Loucy (cell line): ENCODE data around the gene KRTAP10-11.

Experiments
- H2AFZ ChIP-seq: fragments of 200-600 bp; sonication (generic); 2 replicates; pipeline ENCODE4 v1.6.0; 2016; ENCODE audit warnings: antibody characterized with exemption, mild to moderate bottlenecking, low read length, moderate library complexity
- H3F3A ChIP-seq: fragments of 200-600 bp; 2 replicates; pipeline ENCODE4 v1.6.0; 2016; ENCODE audit warnings: antibody characterized with exemption, low read depth, mild to moderate bottlenecking
- H3K27me3 ChIP-seq: fragments of 200-600 bp; sonication (generic); 2 replicates; pipeline ENCODE4 v1.6.1; 2014; ENCODE audit warnings: low read length, mild to moderate bottlenecking; ENCODE audit not compliant: insufficient read depth, poor library complexity, severe bottlenecking
- H3K36me3 ChIP-seq: fragments of 200-600 bp; sonication (generic); 2 replicates; pipeline ENCODE4 v1.6.1; 2016; ENCODE audit warnings: low read length; ENCODE audit not compliant: insufficient read depth
- H3K4me1 ChIP-seq: fragments of 200-600 bp; sonication (generic); 2 replicates; pipeline ENCODE4 v1.5.1; 2014; ENCODE audit warnings: low read length, mild to moderate bottlenecking; ENCODE audit not compliant: insufficient read depth, poor library complexity, severe bottlenecking
- H3K4me2 ChIP-seq: fragments of 200-600 bp; sonication (generic); 2 replicates; pipeline ENCODE4 v1.6.0; 2014; ENCODE audit warnings: antibody characterized with exemption, low read length, low read depth, mild to moderate bottlenecking; ENCODE audit not compliant: poor library complexity, severe bottlenecking
- H3K4me3 ChIP-seq: fragments of 200-600 bp; sonication (generic); 2 replicates; pipeline ENCODE4 v1.5.1; 2014; ENCODE audit warnings: low read length, mild to moderate bottlenecking, mixed read lengths; ENCODE audit not compliant: poor library complexity, severe bottlenecking
- H3K79me2 ChIP-seq: fragments of 200-600 bp; sonication (generic); 2 replicates; pipeline ENCODE4 v1.6.1; 2014; ENCODE audit warnings: low read length; ENCODE audit not compliant: insufficient read depth
- H3K9ac ChIP-seq: fragments of 200-600 bp; sonication (generic); 2 replicates; pipeline ENCODE4 v1.6.0; 2014; ENCODE audit warnings: mild to moderate bottlenecking, low read depth, low read length, moderate library complexity; ENCODE audit not compliant: poor library complexity, severe bottlenecking
- H3K9me2 ChIP-seq: fragments of 200-600 bp; sonication (generic); replicated peaks from 2 replicates; pipeline ENCODE4 v1.6.1; 2016; ENCODE audit warnings: low read depth, low read length, mixed read lengths
- H3K9me3 ChIP-seq: fragments of 200-600 bp; sonication (generic); 2 replicates; pipeline ENCODE4 v1.6.1; 2014; ENCODE audit warnings: mild to moderate bottlenecking, antibody characterized with exemption, low read length, low read depth; ENCODE audit not compliant: insufficient read depth
- H4K20me1 ChIP-seq: fragments of 200-600 bp; sonication (generic); 2 replicates; pipeline ENCODE4 v1.6.0; 2014; ENCODE audit warnings: antibody characterized with exemption, low read length, mild to moderate bottlenecking; ENCODE audit not compliant: insufficient read depth, poor library complexity, severe bottlenecking
- EZH2phosphoT487 ChIP-seq: fragments of 200-600 bp; IDR thresholded peaks from 2 replicates; pipeline ENCODE4 v1.6.1; 2018; ENCODE audit warnings: antibody characterized with exemption, mild to moderate bottlenecking, moderate library complexity, borderline replicate concordance
- TF ChIP-seq, protein P1 (sequence below): fragments of 200-600 bp; sonication (generic); conservative IDR thresholded peaks from 2 replicates; pipeline ENCODE4 v1.5.1; 2014; ENCODE audit warnings: mild to moderate bottlenecking, antibody characterized with exemption, low read length

KRTAP10-11 gene

DNA sequence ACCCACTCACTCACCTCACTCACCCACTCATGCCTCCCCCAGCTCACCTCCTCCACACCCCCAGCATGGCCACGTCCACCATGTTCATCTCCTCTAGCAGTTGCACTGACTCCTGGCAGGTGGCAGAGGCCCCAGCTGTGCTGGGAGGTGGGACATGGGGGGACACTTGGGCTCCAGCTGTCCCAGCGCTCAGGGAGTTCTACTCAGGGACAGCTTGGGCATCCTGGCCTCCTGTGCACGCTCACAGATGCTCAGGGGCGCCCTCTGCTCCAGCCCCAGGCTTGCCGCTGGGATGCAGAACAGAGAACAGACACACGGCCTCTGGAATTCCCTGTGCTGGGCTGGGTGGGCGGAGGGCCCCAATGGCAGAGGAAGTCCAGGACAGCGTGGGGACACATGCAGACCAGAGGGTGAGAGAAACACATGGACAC is 29.1 kb upstream of the KRTAP10-11 start:
- Histone ChIP-seq H3K4me3 (no peak overlapping the region), H3K9me2 (no peaks in the 10 kb centered on the region), H3K9ac (no peak overlapping the region), H3K79me2 (no peaks in the 10 kb centered on the region), H3K4me2 (no peak overlapping the region), H2AFZ (no peak overlapping the region), H3K4me1 (no peaks in the 10 kb centered on the region), H4K20me1 (no peaks in the 10 kb centered on the region), H3K36me3 (no peaks in the 10 kb centered on the region), H3K9me3 (peaks cover 3% of the 10 kb centered on the region; the same call in 1 of the 2 replicates), H3K27me3 (no peaks in the 10 kb centered on the region), H3F3A (no peaks in the 10 kb centered on the region)
- TF ChIP-seq, protein P1, sequence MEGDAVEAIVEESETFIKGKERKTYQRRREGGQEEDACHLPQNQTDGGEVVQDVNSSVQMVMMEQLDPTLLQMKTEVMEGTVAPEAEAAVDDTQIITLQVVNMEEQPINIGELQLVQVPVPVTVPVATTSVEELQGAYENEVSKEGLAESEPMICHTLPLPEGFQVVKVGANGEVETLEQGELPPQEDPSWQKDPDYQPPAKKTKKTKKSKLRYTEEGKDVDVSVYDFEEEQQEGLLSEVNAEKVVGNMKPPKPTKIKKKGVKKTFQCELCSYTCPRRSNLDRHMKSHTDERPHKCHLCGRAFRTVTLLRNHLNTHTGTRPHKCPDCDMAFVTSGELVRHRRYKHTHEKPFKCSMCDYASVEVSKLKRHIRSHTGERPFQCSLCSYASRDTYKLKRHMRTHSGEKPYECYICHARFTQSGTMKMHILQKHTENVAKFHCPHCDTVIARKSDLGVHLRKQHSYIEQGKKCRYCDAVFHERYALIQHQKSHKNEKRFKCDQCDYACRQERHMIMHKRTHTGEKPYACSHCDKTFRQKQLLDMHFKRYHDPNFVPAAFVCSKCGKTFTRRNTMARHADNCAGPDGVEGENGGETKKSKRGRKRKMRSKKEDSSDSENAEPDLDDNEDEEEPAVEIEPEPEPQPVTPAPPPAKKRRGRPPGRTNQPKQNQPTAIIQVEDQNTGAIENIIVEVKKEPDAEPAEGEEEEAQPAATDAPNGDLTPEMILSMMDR: no peak
- TF ChIP-seq EZH2phosphoT487: no peak

DNA sequence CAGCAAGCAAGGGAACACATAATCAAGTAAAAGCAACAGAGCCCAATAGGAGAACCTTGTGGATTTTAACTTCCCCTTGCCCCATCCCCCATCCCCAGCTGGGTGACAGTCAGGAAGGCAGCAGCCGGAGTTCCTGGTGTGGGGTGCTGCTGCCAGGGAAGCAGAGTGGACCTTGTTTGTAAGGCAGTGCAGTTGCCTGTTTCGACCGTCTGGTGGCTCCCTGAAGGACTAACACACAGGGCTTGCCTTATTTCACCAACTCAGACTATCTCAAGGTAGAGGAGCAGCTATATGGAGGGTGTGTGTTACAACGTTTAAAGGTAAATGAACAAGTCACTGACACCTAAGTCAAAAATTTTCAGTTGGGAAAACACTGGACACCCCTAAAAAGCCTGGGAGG is 27.7 kb upstream of the KRTAP10-11 start:
- no peaks in the 10 kb centered on the region for H3K79me2 ChIP-seq
- H3K27me3 ChIP-seq: no peaks in the 10 kb centered on the region
- no peaks in the 10 kb centered on the region for H4K20me1 ChIP-seq
- peaks cover 6% of the 10 kb centered on the region; the same call in 1 of the 2 replicates for H3K9me3 ChIP-seq
- no peaks in the 10 kb centered on the region for H3K36me3 ChIP-seq
- no peak overlapping the region for H3K4me3 ChIP-seq
- no peak overlapping the region; the same call in 1 of the 2 replicates for H2AFZ ChIP-seq
- no peak for TF ChIP-seq EZH2phosphoT487
- TF ChIP-seq, protein P1: no peak
- H3K4me1 ChIP-seq: no peaks in the 10 kb centered on the region
- H3K9me2 ChIP-seq: no peaks in the 10 kb centered on the region
- H3K4me2 ChIP-seq: no peak overlapping the region
- no peaks in the 10 kb centered on the region for H3F3A ChIP-seq
- H3K9ac ChIP-seq: no peak overlapping the region

DNA sequence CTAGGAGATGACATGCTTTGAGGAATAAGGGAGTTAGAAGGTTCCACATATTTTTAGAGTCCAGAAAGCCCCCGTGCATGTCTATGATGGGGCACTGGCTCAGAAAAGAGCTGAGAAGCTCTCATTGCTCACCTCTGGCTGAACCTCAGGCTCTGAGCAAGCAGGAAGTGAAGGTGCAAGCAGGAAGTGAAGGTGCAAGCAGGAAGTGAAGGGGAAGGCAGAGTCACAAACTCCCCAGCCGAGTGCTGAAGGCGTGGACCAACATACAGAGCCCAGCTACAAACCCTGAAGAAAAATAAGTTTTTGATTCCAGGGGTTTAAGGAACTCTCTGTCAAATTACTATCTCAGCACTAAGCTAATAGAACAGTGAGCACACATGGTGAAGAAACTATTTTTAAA is 27.3 kb upstream of the KRTAP10-11 start:
- H3K4me2 ChIP-seq: no peak overlapping the region
- H3K9me2 ChIP-seq: no peaks in the 10 kb centered on the region
- H3K9me3 ChIP-seq: peaks cover 10% of the 10 kb centered on the region; the same call in 1 of the 2 replicates
- no peaks in the 10 kb centered on the region for H3K36me3 ChIP-seq
- H3K27me3 ChIP-seq: no peaks in the 10 kb centered on the region
- H2AFZ ChIP-seq: no peak overlapping the region; the same call in 1 of the 2 replicates
- H4K20me1 ChIP-seq: no peaks in the 10 kb centered on the region
- no peaks in the 10 kb centered on the region for H3K79me2 ChIP-seq
- no peak for TF ChIP-seq EZH2phosphoT487
- TF ChIP-seq, protein P1: no peak
- H3K4me3 ChIP-seq: no peak overlapping the region
- H3K4me1 ChIP-seq: no peaks in the 10 kb centered on the region
- no peaks in the 10 kb centered on the region for H3F3A ChIP-seq
- H3K9ac ChIP-seq: no peak overlapping the region
